ENCODE measurements around the gene GPRIN3. TPM values are rescaled to one million over a fixed set of nuclear protein-coding genes. Genes with fewer than 3 reads are reported as not detected.

GPRIN3 gene
- total RNA-seq, 4 donors from 2014 or later, result 1.2 to 3.4 (median 1.7) TPM

- WGBS, result 84% methylated on average over 5 of the region's 5 CpGs
- no peak overlapping the region for H3K27ac ChIP-seq
- no peak overlapping the region for H3K4me3 ChIP-seq
- H3K4me1 ChIP-seq, result no peaks in the 10 kb centered on the region
- H3K27me3 ChIP-seq, result no peaks in the 10 kb centered on the region
- H3K36me3 ChIP-seq, result no peaks in the 10 kb centered on the region
- H3K9me3 ChIP-seq, result no peaks in the 10 kb centered on the region
- no peak for DNase-seq (ENCODE audit: low spot score in 2 of 2)
- TF ChIP-seq EP300 (IDR thresholded peaks at IDR 0.05) (no peak), POLR2AphosphoS5 (IDR thresholded peaks at IDR 0.05) (no peak), POLR2A (IDR thresholded peaks at IDR 0.05) (no peak), CTCF (IDR thresholded peaks at IDR 0.05) (no peak)
Measured at GRCh38 chr4:89273741-89274141, 33.9 kb downstream of the GPRIN3 start.

- WGBS, result 81% methylated on average over 1 of the region's 1 CpG
- Histone ChIP-seq H3K4me1 (no peaks in the 10 kb centered on the region), H3K27me3 (no peaks in the 10 kb centered on the region), H3K4me3 (no peak overlapping the region), H3K36me3 (no peaks in the 10 kb centered on the region), H3K27ac (no peak overlapping the region), H3K9me3 (no peaks in the 10 kb centered on the region)
- no peak for TF ChIP-seq POLR2A (IDR thresholded peaks at IDR 0.05)
- no peak for TF ChIP-seq EP300 (IDR thresholded peaks at IDR 0.05)
- TF ChIP-seq CTCF (IDR thresholded peaks at IDR 0.05), result no peak
- TF ChIP-seq POLR2AphosphoS5 (IDR thresholded peaks at IDR 0.05), result no peak
- no peak for DNase-seq (ENCODE audit: low spot score in 2 of 2)
Measured at GRCh38 chr4:89270792-89271191, 36.8 kb downstream of the GPRIN3 start.

- H3K9me3 ChIP-seq, result no peaks in the 10 kb centered on the region
- no peaks in the 10 kb centered on the region for H3K27me3 ChIP-seq
- no peak for TF ChIP-seq POLR2AphosphoS5 (IDR thresholded peaks at IDR 0.05)
- no peak overlapping the region for H3K27ac ChIP-seq
- WGBS, result 80% methylated on average over 4 of the region's 4 CpGs
- DNase-seq (ENCODE audit: low spot score in 2 of 2), result no peak
- H3K4me1 ChIP-seq, result no peaks in the 10 kb centered on the region
- H3K36me3 ChIP-seq, result no peaks in the 10 kb centered on the region
- no peak overlapping the region for H3K4me3 ChIP-seq
Measured at GRCh38 chr4:89269121-89269666, 38.4 kb downstream of the GPRIN3 start.

- DNase-seq (ENCODE audit: low spot score in 2 of 2), result no peak
- Histone ChIP-seq H3K9me3 (no peaks in the 10 kb centered on the region), H3K4me3 (no peak overlapping the region), H3K27me3 (no peaks in the 10 kb centered on the region), H3K4me1 (no peaks in the 10 kb centered on the region), H3K36me3 (no peaks in the 10 kb centered on the region), H3K27ac (no peak overlapping the region)
- 53% methylated on average over 2 of the region's 2 CpGs for WGBS
- TF ChIP-seq POLR2A (IDR thresholded peaks at IDR 0.05) (no peak), EP300 (IDR thresholded peaks at IDR 0.05) (no peak), POLR2AphosphoS5 (IDR thresholded peaks at IDR 0.05) (no peak), CTCF (IDR thresholded peaks at IDR 0.05) (no peak)
Measured at GRCh38 chr4:89268679-89269078, 38.9 kb downstream of the GPRIN3 start.

- DNase-seq (ENCODE audit: low spot score in 2 of 2), result no peak
- 95% methylated on average over 3 of the region's 3 CpGs for WGBS
- TF ChIP-seq EP300 (IDR thresholded peaks at IDR 0.05), result no peak
- TF ChIP-seq POLR2AphosphoS5 (IDR thresholded peaks at IDR 0.05), result no peak
- TF ChIP-seq POLR2A (IDR thresholded peaks at IDR 0.05), result no peak
- TF ChIP-seq CTCF (IDR thresholded peaks at IDR 0.05), result no peak
- H3K4me1 ChIP-seq, result no peaks in the 10 kb centered on the region
- H3K27ac ChIP-seq, result no peak overlapping the region
- H3K36me3 ChIP-seq, result no peaks in the 10 kb centered on the region
- no peak overlapping the region for H3K4me3 ChIP-seq
- H3K9me3 ChIP-seq, result no peaks in the 10 kb centered on the region
- H3K27me3 ChIP-seq, result no peaks in the 10 kb centered on the region
Measured at GRCh38 chr4:89267846-89268245, 39.8 kb downstream of the GPRIN3 start.

GRCh38 chr4:89267392-89267791 lies 40.2 kb downstream of the GPRIN3 start:
- Histone ChIP-seq H3K27ac (no peak overlapping the region), H3K9me3 (no peaks in the 10 kb centered on the region), H3K27me3 (no peaks in the 10 kb centered on the region), H3K4me3 (no peak overlapping the region), H3K4me1 (no peaks in the 10 kb centered on the region), H3K36me3 (no peaks in the 10 kb centered on the region)
- DNase-seq (ENCODE audit: low spot score in 2 of 2), result no peak
- TF ChIP-seq POLR2AphosphoS5 (IDR thresholded peaks at IDR 0.05), result no peak
- no peak for TF ChIP-seq CTCF (IDR thresholded peaks at IDR 0.05)
- TF ChIP-seq EP300 (IDR thresholded peaks at IDR 0.05), result no peak
- TF ChIP-seq POLR2A (IDR thresholded peaks at IDR 0.05), result no peak
- 83% methylated on average over 1 of the region's 1 CpG for WGBS
